ENCODE measurements around the gene TMTC1. TPM values are rescaled to one million over a fixed set of nuclear protein-coding genes. Genes with fewer than 3 reads are reported as not detected.

Gene TMTC1
- total RNA-seq, 1 donor from 2014 or later: 16.1 TPM

GRCh38 chr12:29492891-29493290 is 290.9 kb downstream of the TMTC1 start:
- no peak overlapping the region for H2AFZ ChIP-seq (replicated peaks)
- no peaks in the 10 kb centered on the region for H3K27me3 ChIP-seq
- H4K20me1 ChIP-seq (ENCODE audit: low read depth): no peaks in the 10 kb centered on the region
- H3K9me3 Mint-ChIP-seq: no peaks in the 10 kb centered on the region
- H3K4me2 ChIP-seq: no peak overlapping the region
- DNase-seq (ENCODE audit: low spot score): no peak
- no peak overlapping the region for H3K27ac ChIP-seq
- no peak overlapping the region for H3K27ac Mint-ChIP-seq
- H3K4me3 ChIP-seq: no peak overlapping the region
- no peaks in the 10 kb centered on the region for H3K79me2 ChIP-seq (ENCODE audit: low read depth)
- TF ChIP-seq EZH2 (IDR thresholded peaks at IDR 0.05): no peak
- TF ChIP-seq CTCF (IDR thresholded peaks at IDR 0.05): no peak
- no peak for TF ChIP-seq EZH2phosphoT487 (IDR thresholded peaks at IDR 0.05)
- H3K36me3 Mint-ChIP-seq: no peaks in the 10 kb centered on the region
- no peaks in the 10 kb centered on the region for H3K9me3 ChIP-seq (ENCODE audit: low read depth)
- no peaks in the 10 kb centered on the region for H3K4me1 ChIP-seq
- no peaks in the 10 kb centered on the region for H3K4me1 Mint-ChIP-seq
- H3K27me3 Mint-ChIP-seq (ENCODE audit: insufficient read depth, low read depth): no peaks in the 10 kb centered on the region
- H3K9ac ChIP-seq: no peak overlapping the region
- no peaks in the 10 kb centered on the region for H3F3A ChIP-seq (ENCODE audit: low read depth)
- H3K36me3 ChIP-seq: no peaks in the 10 kb centered on the region
- no peak overlapping the region for H3K4me3 Mint-ChIP-seq

GRCh38 chr12:29486972-29487371 is 296.8 kb downstream of the TMTC1 start:
- H3K27me3 ChIP-seq: no peaks in the 10 kb centered on the region
- H3K4me2 ChIP-seq: no peak overlapping the region
- no peaks in the 10 kb centered on the region for H3K27me3 Mint-ChIP-seq (ENCODE audit: insufficient read depth, low read depth)
- no peak overlapping the region for H3K4me3 ChIP-seq
- H3K9ac ChIP-seq: no peak overlapping the region
- no peaks in the 10 kb centered on the region for H3K4me1 ChIP-seq
- no peaks in the 10 kb centered on the region for H3F3A ChIP-seq (ENCODE audit: low read depth)
- H3K27ac ChIP-seq: no peak overlapping the region
- DNase-seq (ENCODE audit: low spot score): no peak
- H3K9me3 ChIP-seq (ENCODE audit: low read depth): no peaks in the 10 kb centered on the region
- no peaks in the 10 kb centered on the region for H3K4me1 Mint-ChIP-seq
- H3K79me2 ChIP-seq (ENCODE audit: low read depth): no peaks in the 10 kb centered on the region
- TF ChIP-seq EZH2phosphoT487 (IDR thresholded peaks at IDR 0.05): no peak
- H4K20me1 ChIP-seq (ENCODE audit: low read depth): no peaks in the 10 kb centered on the region
- no peak overlapping the region for H2AFZ ChIP-seq (replicated peaks)
- H3K9me3 Mint-ChIP-seq: no peaks in the 10 kb centered on the region
- H3K36me3 ChIP-seq: no peaks in the 10 kb centered on the region
- H3K4me3 Mint-ChIP-seq: no peak overlapping the region
- no peaks in the 10 kb centered on the region for H3K36me3 Mint-ChIP-seq
- H3K27ac Mint-ChIP-seq: no peak overlapping the region

GRCh38 chr12:29463198-29463597 is 320.5 kb downstream of the TMTC1 start:
- no peak overlapping the region for H2AFZ ChIP-seq (replicated peaks)
- no peaks in the 10 kb centered on the region for H3K79me2 ChIP-seq (ENCODE audit: low read depth)
- no peaks in the 10 kb centered on the region for H3K27me3 Mint-ChIP-seq (ENCODE audit: insufficient read depth, low read depth)
- no peaks in the 10 kb centered on the region for H3K4me1 ChIP-seq
- H3K27ac Mint-ChIP-seq: no peak overlapping the region
- no peaks in the 10 kb centered on the region for H3K4me1 Mint-ChIP-seq
- H3K4me3 ChIP-seq: no peak overlapping the region
- no peak overlapping the region for H3K27ac ChIP-seq
- no peaks in the 10 kb centered on the region for H3K9me3 Mint-ChIP-seq
- no peaks in the 10 kb centered on the region for H3K9me3 ChIP-seq (ENCODE audit: low read depth)
- no peaks in the 10 kb centered on the region for H3K36me3 Mint-ChIP-seq
- H3K36me3 ChIP-seq: no peaks in the 10 kb centered on the region
- no peak for TF ChIP-seq CTCF (IDR thresholded peaks at IDR 0.05)
- TF ChIP-seq EZH2 (IDR thresholded peaks at IDR 0.05): no peak
- H4K20me1 ChIP-seq (ENCODE audit: low read depth): no peaks in the 10 kb centered on the region
- DNase-seq (ENCODE audit: low spot score): no peak
- no peaks in the 10 kb centered on the region for H3F3A ChIP-seq (ENCODE audit: low read depth)
- no peak overlapping the region for H3K4me3 Mint-ChIP-seq
- no peak overlapping the region for H3K9ac ChIP-seq
- H3K27me3 ChIP-seq: no peaks in the 10 kb centered on the region
- no peak overlapping the region for H3K4me2 ChIP-seq

- no peak overlapping the region for H2AFZ ChIP-seq (replicated peaks)
- no peaks in the 10 kb centered on the region for H3K4me1 ChIP-seq
- no peak overlapping the region for H3K4me2 ChIP-seq
- no peak for DNase-seq (ENCODE audit: low spot score)
- no peaks in the 10 kb centered on the region for H3K27me3 Mint-ChIP-seq (ENCODE audit: insufficient read depth, low read depth)
- H3K27ac Mint-ChIP-seq: no peak overlapping the region
- H4K20me1 ChIP-seq (ENCODE audit: low read depth): no peaks in the 10 kb centered on the region
- no peaks in the 10 kb centered on the region for H3K4me1 Mint-ChIP-seq
- H3K4me3 ChIP-seq: no peak overlapping the region
- TF ChIP-seq EZH2phosphoT487 (IDR thresholded peaks at IDR 0.05) (no peak), EZH2 (IDR thresholded peaks at IDR 0.05) (no peak), CTCF (IDR thresholded peaks at IDR 0.05) (no peak)
- no peaks in the 10 kb centered on the region for H3F3A ChIP-seq (ENCODE audit: low read depth)
- no peak overlapping the region for H3K27ac ChIP-seq
- no peaks in the 10 kb centered on the region for H3K36me3 ChIP-seq
- H3K9ac ChIP-seq: no peak overlapping the region
- H3K9me3 Mint-ChIP-seq: no peaks in the 10 kb centered on the region
- no peaks in the 10 kb centered on the region for H3K9me3 ChIP-seq (ENCODE audit: low read depth)
- H3K27me3 ChIP-seq: no peaks in the 10 kb centered on the region
- no peaks in the 10 kb centered on the region for H3K36me3 Mint-ChIP-seq
- no peak overlapping the region for H3K4me3 Mint-ChIP-seq
- no peaks in the 10 kb centered on the region for H3K79me2 ChIP-seq (ENCODE audit: low read depth)
Measured at GRCh38 chr12:29460082-29460481, 323.7 kb downstream of the TMTC1 start.
